Measurements from ENCODE around the gene NOG. TPM values are rescaled to one million over a fixed set of nuclear protein-coding genes. Genes with fewer than 3 reads are reported as not detected.

Gene NOG
- total and polyA plus RNA-seq, 2 experiments from 2014 or later, result 9.5 to 10.7 TPM

DNA sequence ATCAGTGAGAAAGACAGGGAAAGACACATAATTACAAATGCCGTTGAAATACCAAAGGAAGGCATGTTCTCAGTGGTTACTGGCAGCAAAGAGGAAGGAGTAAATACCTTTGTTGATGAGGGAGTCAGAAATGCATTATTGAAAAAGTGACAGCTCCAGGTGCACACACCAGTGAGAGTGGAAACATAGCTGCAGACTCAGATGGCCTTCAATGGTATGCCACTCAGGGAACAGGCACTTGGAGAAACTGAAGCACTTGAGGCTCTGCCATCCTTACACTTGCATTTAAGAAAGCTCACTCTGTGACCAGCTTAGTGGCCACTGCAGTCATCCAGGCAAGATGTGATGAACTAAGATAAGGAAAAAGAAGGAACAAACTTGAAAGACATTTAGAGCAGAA is 29.9 kb downstream of the NOG start:
- Histone ChIP-seq H3K4me1 (ENCODE audit: insufficient read depth) (no peaks in the 10 kb centered on the region), H3K9me2 (replicated peaks; ENCODE audit: insufficient read depth) (no peaks in the 10 kb centered on the region), H4K20me1 (ENCODE audit: insufficient read depth, poor library complexity, severe bottlenecking) (no peaks in the 10 kb centered on the region), H3K27ac (no peak overlapping the region), H3K27me3 (no peaks in the 10 kb centered on the region), H3K4me3 (no peak overlapping the region), H3K36me3 (replicated peaks; ENCODE audit: insufficient read depth, low read depth) (no peaks in the 10 kb centered on the region), H3K79me2 (no peaks in the 10 kb centered on the region), H2AFZ (no peak overlapping the region), H3K9me3 (ENCODE audit: low read depth) (no peaks in the 10 kb centered on the region), H3K4me2 (no peak overlapping the region)
- WGBS (ENCODE audit: low lambda C conversion rate, missing lambda C conversion rate), result 60% methylated on average over 1 of the region's 1 CpG
- DNase-seq (ENCODE audit: low spot score), result no peak
- TF ChIP-seq EZH2phosphoT487 (IDR thresholded peaks at IDR 0.05; ENCODE audit: low read depth, severe bottlenecking, unreplicated experiment) (no peak), EZH2 (IDR thresholded peaks at IDR 0.05; ENCODE audit: borderline replicate concordance) (no peak)
- TF ChIP-seq, protein P1, sequence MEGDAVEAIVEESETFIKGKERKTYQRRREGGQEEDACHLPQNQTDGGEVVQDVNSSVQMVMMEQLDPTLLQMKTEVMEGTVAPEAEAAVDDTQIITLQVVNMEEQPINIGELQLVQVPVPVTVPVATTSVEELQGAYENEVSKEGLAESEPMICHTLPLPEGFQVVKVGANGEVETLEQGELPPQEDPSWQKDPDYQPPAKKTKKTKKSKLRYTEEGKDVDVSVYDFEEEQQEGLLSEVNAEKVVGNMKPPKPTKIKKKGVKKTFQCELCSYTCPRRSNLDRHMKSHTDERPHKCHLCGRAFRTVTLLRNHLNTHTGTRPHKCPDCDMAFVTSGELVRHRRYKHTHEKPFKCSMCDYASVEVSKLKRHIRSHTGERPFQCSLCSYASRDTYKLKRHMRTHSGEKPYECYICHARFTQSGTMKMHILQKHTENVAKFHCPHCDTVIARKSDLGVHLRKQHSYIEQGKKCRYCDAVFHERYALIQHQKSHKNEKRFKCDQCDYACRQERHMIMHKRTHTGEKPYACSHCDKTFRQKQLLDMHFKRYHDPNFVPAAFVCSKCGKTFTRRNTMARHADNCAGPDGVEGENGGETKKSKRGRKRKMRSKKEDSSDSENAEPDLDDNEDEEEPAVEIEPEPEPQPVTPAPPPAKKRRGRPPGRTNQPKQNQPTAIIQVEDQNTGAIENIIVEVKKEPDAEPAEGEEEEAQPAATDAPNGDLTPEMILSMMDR (IDR thresholded peaks at IDR 0.05; ENCODE audit: poor library complexity), result no peak

DNA sequence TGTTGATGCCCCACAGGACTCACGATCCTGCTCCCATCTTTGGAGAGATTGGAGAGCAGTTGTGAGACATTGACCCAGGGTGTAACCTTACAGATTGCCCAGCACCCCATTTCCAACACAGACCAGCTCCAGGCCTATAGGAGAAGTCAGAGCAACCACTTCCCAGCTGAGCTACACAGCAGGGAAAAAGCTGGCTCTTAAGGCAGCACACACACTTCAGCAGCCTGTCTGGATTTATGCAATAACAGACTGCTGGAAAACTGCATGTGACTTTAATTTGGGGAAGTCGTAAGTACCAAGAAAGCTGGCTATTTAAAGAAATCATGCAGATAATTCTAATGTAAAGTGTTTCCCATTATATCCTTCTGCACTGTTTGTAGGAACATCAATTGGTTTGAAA is 30.8 kb downstream of the NOG start:
- no peak for TF ChIP-seq EZH2phosphoT487 (IDR thresholded peaks at IDR 0.05; ENCODE audit: low read depth, severe bottlenecking, unreplicated experiment)
- no peaks in the 10 kb centered on the region for H3K4me1 ChIP-seq (ENCODE audit: insufficient read depth)
- no peaks in the 10 kb centered on the region for H3K27me3 ChIP-seq
- H3K27ac ChIP-seq, result no peak overlapping the region
- no peak overlapping the region for H3K4me2 ChIP-seq
- no peaks in the 10 kb centered on the region for H4K20me1 ChIP-seq (ENCODE audit: insufficient read depth, poor library complexity, severe bottlenecking)
- no peaks in the 10 kb centered on the region for H3K36me3 ChIP-seq (replicated peaks; ENCODE audit: insufficient read depth, low read depth)
- no peaks in the 10 kb centered on the region for H3K9me3 ChIP-seq (ENCODE audit: low read depth)
- no peaks in the 10 kb centered on the region for H3K9me2 ChIP-seq (replicated peaks; ENCODE audit: insufficient read depth)
- H3K79me2 ChIP-seq, result no peaks in the 10 kb centered on the region
- DNase-seq (ENCODE audit: low spot score), result no peak
- H2AFZ ChIP-seq, result no peak overlapping the region
- WGBS (ENCODE audit: low lambda C conversion rate, missing lambda C conversion rate), result 72% methylated on average over 2 of the region's 2 CpGs
- no peak overlapping the region for H3K4me3 ChIP-seq

DNA sequence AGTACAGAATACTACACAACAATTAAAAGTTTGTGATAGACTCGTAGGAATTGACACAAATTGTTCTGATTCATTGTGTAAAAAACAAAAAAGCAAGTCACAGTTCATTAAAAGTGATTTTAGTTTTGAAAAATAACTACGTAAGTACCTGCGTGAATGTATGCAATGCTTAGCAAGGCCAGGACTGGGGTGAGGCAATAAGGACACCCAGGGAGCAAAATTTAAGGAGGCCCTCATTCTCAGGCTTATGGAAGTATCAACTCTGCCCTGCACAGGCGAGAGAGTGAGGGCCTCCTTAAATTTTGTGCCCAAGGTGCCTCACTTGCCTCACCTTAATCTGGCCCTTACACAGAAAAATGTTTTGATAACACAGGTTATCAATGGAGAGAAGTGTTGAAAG is 31.4 kb downstream of the NOG start:
- TF ChIP-seq EZH2phosphoT487 (IDR thresholded peaks at IDR 0.05; ENCODE audit: low read depth, severe bottlenecking, unreplicated experiment) (no peak), EZH2 (IDR thresholded peaks at IDR 0.05; ENCODE audit: borderline replicate concordance) (no peak)
- TF ChIP-seq, protein P1 (IDR thresholded peaks at IDR 0.05; ENCODE audit: poor library complexity), result no peak

DNA sequence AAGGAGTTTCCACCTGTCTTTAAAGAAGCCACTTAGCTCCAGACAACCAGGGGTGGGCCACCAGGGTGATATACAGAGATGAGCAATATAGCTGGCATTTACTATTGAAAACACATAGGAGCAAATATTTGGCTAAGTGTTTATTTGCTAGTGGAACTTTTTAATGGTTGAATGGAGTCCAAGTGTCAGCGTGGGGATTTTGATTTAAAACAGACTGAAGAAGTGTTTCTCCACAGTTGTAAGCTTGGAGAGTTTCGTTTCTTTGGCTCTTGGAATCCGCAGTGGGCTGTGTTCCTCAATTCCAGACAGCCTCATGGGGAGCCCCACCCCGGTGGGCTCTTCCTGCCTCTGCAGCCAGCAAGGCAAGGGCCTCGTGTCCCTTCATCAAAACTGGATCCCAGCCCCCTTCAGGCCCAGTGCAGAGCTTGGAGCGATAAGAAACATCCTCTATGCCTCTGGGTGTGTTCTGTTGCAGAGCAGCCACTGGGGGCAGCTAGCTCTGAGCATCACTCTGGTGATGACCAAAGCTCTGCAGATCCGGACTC is 36.1 kb downstream of the NOG start:
- Histone ChIP-seq H3K4me1 (ENCODE audit: insufficient read depth) (peaks cover 5% of the 10 kb centered on the region), H3K4me2 (peak overlapping the region; percentile 7), H3K9me3 (ENCODE audit: low read depth) (no peaks in the 10 kb centered on the region), H3K36me3 (replicated peaks; ENCODE audit: insufficient read depth, low read depth) (no peaks in the 10 kb centered on the region), H4K20me1 (ENCODE audit: insufficient read depth, poor library complexity, severe bottlenecking) (no peaks in the 10 kb centered on the region), H3K4me3 (no peak overlapping the region), H3K9me2 (replicated peaks; ENCODE audit: insufficient read depth) (no peaks in the 10 kb centered on the region), H3K27me3 (no peaks in the 10 kb centered on the region), H3K27ac (peak overlapping the region; percentile 3), H3K79me2 (no peaks in the 10 kb centered on the region), H2AFZ (no peak overlapping the region)
- peak; percentile 61 for DNase-seq (ENCODE audit: low spot score)
- 16% methylated on average over 7 of the region's 7 CpGs for WGBS (ENCODE audit: low lambda C conversion rate, missing lambda C conversion rate)
- TF ChIP-seq EZH2 (IDR thresholded peaks at IDR 0.05; ENCODE audit: borderline replicate concordance) (no peak), EZH2phosphoT487 (IDR thresholded peaks at IDR 0.05; ENCODE audit: low read depth, severe bottlenecking, unreplicated experiment) (no peak)
- TF ChIP-seq, protein P1 (IDR thresholded peaks at IDR 0.05; ENCODE audit: poor library complexity), result peak; percentile 44

More for the DNA sequence above, 31.4 kb downstream of the NOG start:
- no peak overlapping the region for H3K4me3 ChIP-seq
- no peak overlapping the region for H2AFZ ChIP-seq
- H3K79me2 ChIP-seq, result no peaks in the 10 kb centered on the region
- no peak overlapping the region for H3K4me2 ChIP-seq
- WGBS (ENCODE audit: low lambda C conversion rate, missing lambda C conversion rate), result 79% methylated on average over 4 of the region's 4 CpGs
- H3K27me3 ChIP-seq, result no peaks in the 10 kb centered on the region
- DNase-seq (ENCODE audit: low spot score), result no peak
- H3K27ac ChIP-seq, result no peak overlapping the region
- no peaks in the 10 kb centered on the region for H4K20me1 ChIP-seq (ENCODE audit: insufficient read depth, poor library complexity, severe bottlenecking)
- H3K9me3 ChIP-seq (ENCODE audit: low read depth), result no peaks in the 10 kb centered on the region
- no peaks in the 10 kb centered on the region for H3K9me2 ChIP-seq (replicated peaks; ENCODE audit: insufficient read depth)
- no peaks in the 10 kb centered on the region for H3K36me3 ChIP-seq (replicated peaks; ENCODE audit: insufficient read depth, low read depth)
- peaks cover under 1% of the 10 kb centered on the region for H3K4me1 ChIP-seq (ENCODE audit: insufficient read depth)
